ENCODE results near the gene CD38. TPM values are rescaled to one million over a fixed set of nuclear protein-coding genes. Genes with fewer than 3 reads are reported as not detected.

CD38 gene
- total and polyA plus RNA-seq, 2 of the 13 experiments (the other 11 are each of a cell fraction or from before 2014, with no cell fraction given): not detected

GRCh38 chr4:15883610-15884243, 105.6 kb downstream of the CD38 start:
- Histone ChIP-seq H4K20me1 (ENCODE audit: insufficient read depth, low read length) (no peaks in the 10 kb centered on the region), H2AFZ (ENCODE audit: low read length) (no peak overlapping the region), H3K4me3 (replicated peaks in 1 of 3; ENCODE audit: insufficient read depth in 1 of 3, low read depth in 2 of 3, low read length in 3 of 3) (no peak overlapping the region), H3K79me2 (ENCODE audit: insufficient read depth, low read length) (no peaks in the 10 kb centered on the region), H3K27me3 (ENCODE audit: control insufficient read depth in 1 of 2, insufficient read depth in 2 of 2, low read length in 2 of 2) (no peaks in the 10 kb centered on the region; a peak in 1 of 5 replicates), H3K4me2 (ENCODE audit: low read depth, low read length) (no peak overlapping the region), H3K9me3 (ENCODE audit: low read length) (no peaks in the 10 kb centered on the region), H3K27ac (ENCODE audit: extremely low read length, insufficient read depth, low read length) (no peak overlapping the region), H3K9ac (ENCODE audit: insufficient read depth, low read depth, low read length) (no peak overlapping the region), H3K4me1 (ENCODE audit: insufficient read depth, low read length) (no peaks in the 10 kb centered on the region), H3K36me3 (replicated peaks in 1 of 2; ENCODE audit: control insufficient read depth in 1 of 2, insufficient read depth in 2 of 2, low read length in 2 of 2) (no peaks in the 10 kb centered on the region)
- no peak for TF ChIP-seq ETV5 (CRISPR knock-in tag; IDR thresholded peaks at IDR 0.05; ENCODE audit: borderline replicate concordance)
- no peak for TF ChIP-seq MEIS2 (CRISPR knock-in tag; IDR thresholded peaks at IDR 0.05)
- TF ChIP-seq ZNF792 (CRISPR knock-in tag; IDR thresholded peaks at IDR 0.05): no peak
- no peak for TF ChIP-seq CHD4 (IDR thresholded peaks at IDR 0.05; ENCODE audit: borderline replicate concordance, low read length)
- no peak for TF ChIP-seq STAG1 (CRISPR knock-in tag; IDR thresholded peaks at IDR 0.05)
- TF ChIP-seq MBNL3 (CRISPR knock-in tag; conservative IDR thresholded peaks at IDR 0.05): no peak
- TF ChIP-seq, protein P1, sequence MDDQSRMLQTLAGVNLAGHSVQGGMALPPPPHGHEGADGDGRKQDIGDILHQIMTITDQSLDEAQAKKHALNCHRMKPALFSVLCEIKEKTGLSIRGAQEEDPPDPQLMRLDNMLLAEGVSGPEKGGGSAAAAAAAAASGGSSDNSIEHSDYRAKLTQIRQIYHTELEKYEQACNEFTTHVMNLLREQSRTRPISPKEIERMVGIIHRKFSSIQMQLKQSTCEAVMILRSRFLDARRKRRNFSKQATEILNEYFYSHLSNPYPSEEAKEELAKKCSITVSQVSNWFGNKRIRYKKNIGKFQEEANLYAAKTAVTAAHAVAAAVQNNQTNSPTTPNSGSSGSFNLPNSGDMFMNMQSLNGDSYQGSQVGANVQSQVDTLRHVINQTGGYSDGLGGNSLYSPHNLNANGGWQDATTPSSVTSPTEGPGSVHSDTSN (CRISPR knock-in tag; IDR thresholded peaks at IDR 0.05; ENCODE audit: borderline replicate concordance): no peak
- TF ChIP-seq MTERF4 (CRISPR knock-in tag; IDR thresholded peaks at IDR 0.05): no peak
- no peak for TF ChIP-seq ZNF337 (CRISPR knock-in tag; IDR thresholded peaks at IDR 0.05; ENCODE audit: borderline replicate concordance, low read depth)
- no peak for TF ChIP-seq STAT5B (CRISPR knock-in tag; IDR thresholded peaks at IDR 0.05)
- TF ChIP-seq, protein P2, sequence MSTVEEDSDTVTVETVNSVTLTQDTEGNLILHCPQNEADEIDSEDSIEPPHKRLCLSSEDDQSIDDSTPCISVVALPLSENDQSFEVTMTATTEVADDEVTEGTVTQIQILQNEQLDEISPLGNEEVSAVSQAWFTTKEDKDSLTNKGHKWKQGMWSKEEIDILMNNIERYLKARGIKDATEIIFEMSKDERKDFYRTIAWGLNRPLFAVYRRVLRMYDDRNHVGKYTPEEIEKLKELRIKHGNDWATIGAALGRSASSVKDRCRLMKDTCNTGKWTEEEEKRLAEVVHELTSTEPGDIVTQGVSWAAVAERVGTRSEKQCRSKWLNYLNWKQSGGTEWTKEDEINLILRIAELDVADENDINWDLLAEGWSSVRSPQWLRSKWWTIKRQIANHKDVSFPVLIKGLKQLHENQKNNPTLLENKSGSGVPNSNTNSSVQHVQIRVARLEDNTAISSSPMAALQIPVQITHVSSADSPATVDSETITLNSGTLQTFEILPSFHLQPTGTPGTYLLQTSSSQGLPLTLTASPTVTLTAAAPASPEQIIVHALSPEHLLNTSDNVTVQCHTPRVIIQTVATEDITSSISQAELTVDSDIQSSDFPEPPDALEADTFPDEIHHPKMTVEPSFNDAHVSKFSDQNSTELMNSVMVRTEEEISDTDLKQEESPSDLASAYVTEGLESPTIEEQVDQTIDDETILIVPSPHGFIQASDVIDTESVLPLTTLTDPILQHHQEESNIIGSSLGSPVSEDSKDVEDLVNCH (CRISPR knock-in tag; IDR thresholded peaks at IDR 0.05): no peak
- no peak for TF ChIP-seq KDM6A (CRISPR knock-in tag; IDR thresholded peaks at IDR 0.05; ENCODE audit: low read depth)
- TF ChIP-seq, protein P3, sequence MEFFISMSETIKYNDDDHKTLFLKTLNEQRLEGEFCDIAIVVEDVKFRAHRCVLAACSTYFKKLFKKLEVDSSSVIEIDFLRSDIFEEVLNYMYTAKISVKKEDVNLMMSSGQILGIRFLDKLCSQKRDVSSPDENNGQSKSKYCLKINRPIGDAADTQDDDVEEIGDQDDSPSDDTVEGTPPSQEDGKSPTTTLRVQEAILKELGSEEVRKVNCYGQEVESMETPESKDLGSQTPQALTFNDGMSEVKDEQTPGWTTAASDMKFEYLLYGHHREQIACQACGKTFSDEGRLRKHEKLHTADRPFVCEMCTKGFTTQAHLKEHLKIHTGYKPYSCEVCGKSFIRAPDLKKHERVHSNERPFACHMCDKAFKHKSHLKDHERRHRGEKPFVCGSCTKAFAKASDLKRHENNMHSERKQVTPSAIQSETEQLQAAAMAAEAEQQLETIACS (CRISPR knock-in tag; IDR thresholded peaks at IDR 0.05): no peak
- TF ChIP-seq AKNA (CRISPR knock-in tag; IDR thresholded peaks at IDR 0.05; ENCODE audit: borderline replicate concordance): no peak
- ChIA-PET CTCF (ENCODE audit: low intra/inter-chr PET ratio, low total read pairs) (interaction anchor here (1.3 to 2.6 kb wide), 2 partner anchors 72 to 381 kb away, joined by 4 to 15 read pairs; no protein-coding TSS in a partner anchor), POLR2A (no interaction called here)
- intact Hi-C loops (cut with micrococcal nuclease; ENCODE audit: unreplicated experiment): loop anchor here (2.0 kb wide), 1 partner anchor 405 kb away; no protein-coding TSS in a partner anchor
- 4% methylated on average over 4 of the region's 4 CpGs for WGBS (ENCODE audit: low lambda C conversion rate)
- FAIRE-seq (no peak), DNase-seq (ENCODE audit: low spot score) (no peak), ATAC-seq (no peak)
- in situ Hi-C loops (cut with HindIII; ENCODE audit: extremely low pct_ligation_motif_present, low pct_unique_long_range_greater_than_20kb): loop anchor here (5.0 kb wide), 1 partner anchor 74 kb away; no protein-coding TSS in a partner anchor
- BruUV-seq (replicated peaks): no TSS peak
